ENCODE results near the gene YEATS2.

- no peak for TF ChIP-seq POLR2AphosphoS5 (IDR thresholded peaks at IDR 0.05; ENCODE audit: low read depth, low read length)
- no peak for TF ChIP-seq SIN3A (IDR thresholded peaks at IDR 0.05; ENCODE audit: borderline replicate concordance, insufficient read depth, low read length)
- TF ChIP-seq REST (IDR thresholded peaks at IDR 0.05; ENCODE audit: insufficient read depth in 1 of 2, low read depth in 2 of 2, low read length in 2 of 2): no peak
- TF ChIP-seq FOXP2 (optimal IDR thresholded peaks at IDR 0.05; ENCODE audit: borderline replicate concordance, extremely low read depth, extremely low read length, insufficient read depth): no peak
Observed at GRCh38 chr3:183692436-183692835, 5.2 kb upstream of the YEATS2 start.

All from PFSK-1 (cell line).